ENCODE data around the gene TTF2.

GRCh38 chr1:117084231-117084630 lies 24.1 kb downstream of the TTF2 start:
- no peak for TF ChIP-seq POLR2A (IDR thresholded peaks at IDR 0.05)
- TF ChIP-seq, protein P1, sequence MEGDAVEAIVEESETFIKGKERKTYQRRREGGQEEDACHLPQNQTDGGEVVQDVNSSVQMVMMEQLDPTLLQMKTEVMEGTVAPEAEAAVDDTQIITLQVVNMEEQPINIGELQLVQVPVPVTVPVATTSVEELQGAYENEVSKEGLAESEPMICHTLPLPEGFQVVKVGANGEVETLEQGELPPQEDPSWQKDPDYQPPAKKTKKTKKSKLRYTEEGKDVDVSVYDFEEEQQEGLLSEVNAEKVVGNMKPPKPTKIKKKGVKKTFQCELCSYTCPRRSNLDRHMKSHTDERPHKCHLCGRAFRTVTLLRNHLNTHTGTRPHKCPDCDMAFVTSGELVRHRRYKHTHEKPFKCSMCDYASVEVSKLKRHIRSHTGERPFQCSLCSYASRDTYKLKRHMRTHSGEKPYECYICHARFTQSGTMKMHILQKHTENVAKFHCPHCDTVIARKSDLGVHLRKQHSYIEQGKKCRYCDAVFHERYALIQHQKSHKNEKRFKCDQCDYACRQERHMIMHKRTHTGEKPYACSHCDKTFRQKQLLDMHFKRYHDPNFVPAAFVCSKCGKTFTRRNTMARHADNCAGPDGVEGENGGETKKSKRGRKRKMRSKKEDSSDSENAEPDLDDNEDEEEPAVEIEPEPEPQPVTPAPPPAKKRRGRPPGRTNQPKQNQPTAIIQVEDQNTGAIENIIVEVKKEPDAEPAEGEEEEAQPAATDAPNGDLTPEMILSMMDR (IDR thresholded peaks at IDR 0.05): no peak
- no peak for TF ChIP-seq EP300 (IDR thresholded peaks at IDR 0.05)

All from sigmoid colon (tissue), 4 donors.